HL-60 (cell line): ENCODE data around the gene TMEM88.

Source experiments
- DNase-seq, 2 experiments: peaks; one replicate each; pipeline ENCODE4 v3.0.0-alpha.2; 2010 to 2020; ENCODE audit warnings: low read depth in 1 of 2, low spot score in 1 of 2
- H3K27ac ChIP-seq: fragments of 250-450 bp; sonication (Bioruptor Pico); replicated peaks from 2 replicates; pipeline ENCODE4 v1.5.1; 2020; ENCODE audit warnings: mild to moderate bottlenecking, moderate library complexity
- H3K27me3 ChIP-seq: fragments of 250-450 bp; sonication (Bioruptor Pico); 2 replicates; pipeline ENCODE4 v1.5.1; 2021; ENCODE audit warnings: mild to moderate bottlenecking, moderate library complexity; ENCODE audit not compliant: insufficient read depth, poor library complexity, severe bottlenecking
- H3K4me3 ChIP-seq: replicated peaks from 2 replicates; pipeline ENCODE4 v1.5.1; 2011; ENCODE audit warnings: mild to moderate bottlenecking, control low read depth, low read length; ENCODE audit not compliant: insufficient read depth
- GABPA ChIP-seq: IDR thresholded peaks from 2 replicates; pipeline ENCODE4 v1.6.1; 2012; ENCODE audit warnings: low read depth
- POLR2AphosphoS5 ChIP-seq: IDR thresholded peaks from 2 replicates; pipeline ENCODE4 v1.6.1; 2012; ENCODE audit warnings: low read depth
- SPI1 ChIP-seq: IDR thresholded peaks from 2 replicates; pipeline ENCODE4 v1.6.1; 2012; ENCODE audit warnings: low read depth, mild to moderate bottlenecking, borderline replicate concordance
- TF ChIP-seq, protein P1 (sequence below): IDR thresholded peaks from one replicate; pipeline ENCODE4 v1.5.1; 2011; ENCODE audit warnings: low read length, control low read depth, inconsistent platforms; ENCODE audit not compliant: insufficient read depth
- TF ChIP-seq, protein P2 (sequence below): IDR thresholded peaks from 2 replicates; pipeline ENCODE4 v1.6.1; 2012; ENCODE audit warnings: low read depth; ENCODE audit not compliant: insufficient replicate concordance

TMEM88 gene

DNA sequence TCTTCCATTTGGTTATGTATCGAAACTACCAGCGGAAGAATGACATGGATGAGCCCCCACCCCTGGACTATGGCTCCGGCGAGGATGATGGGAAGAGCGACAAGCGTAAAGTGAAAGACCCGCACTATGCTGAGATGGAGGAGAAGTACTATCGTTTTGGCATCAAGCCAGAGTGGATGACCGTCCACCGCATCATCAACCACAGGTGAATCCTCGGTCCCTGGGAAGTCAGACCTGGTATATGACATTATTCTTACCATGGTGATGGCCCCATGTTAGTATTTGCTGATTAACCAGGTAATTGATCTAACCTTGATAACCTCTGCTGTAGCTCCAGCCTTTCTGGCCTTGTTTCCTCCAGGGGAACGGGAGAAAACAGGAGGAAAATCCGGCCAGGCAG is 42.2 kb downstream of the TMEM88 start:
- no peaks in the 10 kb centered on the region for H3K27me3 ChIP-seq
- no peak overlapping the region for H3K4me3 ChIP-seq
- no peak overlapping the region for H3K27ac ChIP-seq
- TF ChIP-seq SPI1: no peak
- TF ChIP-seq GABPA: no peak
- TF ChIP-seq, protein P1, sequence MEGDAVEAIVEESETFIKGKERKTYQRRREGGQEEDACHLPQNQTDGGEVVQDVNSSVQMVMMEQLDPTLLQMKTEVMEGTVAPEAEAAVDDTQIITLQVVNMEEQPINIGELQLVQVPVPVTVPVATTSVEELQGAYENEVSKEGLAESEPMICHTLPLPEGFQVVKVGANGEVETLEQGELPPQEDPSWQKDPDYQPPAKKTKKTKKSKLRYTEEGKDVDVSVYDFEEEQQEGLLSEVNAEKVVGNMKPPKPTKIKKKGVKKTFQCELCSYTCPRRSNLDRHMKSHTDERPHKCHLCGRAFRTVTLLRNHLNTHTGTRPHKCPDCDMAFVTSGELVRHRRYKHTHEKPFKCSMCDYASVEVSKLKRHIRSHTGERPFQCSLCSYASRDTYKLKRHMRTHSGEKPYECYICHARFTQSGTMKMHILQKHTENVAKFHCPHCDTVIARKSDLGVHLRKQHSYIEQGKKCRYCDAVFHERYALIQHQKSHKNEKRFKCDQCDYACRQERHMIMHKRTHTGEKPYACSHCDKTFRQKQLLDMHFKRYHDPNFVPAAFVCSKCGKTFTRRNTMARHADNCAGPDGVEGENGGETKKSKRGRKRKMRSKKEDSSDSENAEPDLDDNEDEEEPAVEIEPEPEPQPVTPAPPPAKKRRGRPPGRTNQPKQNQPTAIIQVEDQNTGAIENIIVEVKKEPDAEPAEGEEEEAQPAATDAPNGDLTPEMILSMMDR: no peak
- no peak for TF ChIP-seq POLR2AphosphoS5
- TF ChIP-seq, protein P2, sequence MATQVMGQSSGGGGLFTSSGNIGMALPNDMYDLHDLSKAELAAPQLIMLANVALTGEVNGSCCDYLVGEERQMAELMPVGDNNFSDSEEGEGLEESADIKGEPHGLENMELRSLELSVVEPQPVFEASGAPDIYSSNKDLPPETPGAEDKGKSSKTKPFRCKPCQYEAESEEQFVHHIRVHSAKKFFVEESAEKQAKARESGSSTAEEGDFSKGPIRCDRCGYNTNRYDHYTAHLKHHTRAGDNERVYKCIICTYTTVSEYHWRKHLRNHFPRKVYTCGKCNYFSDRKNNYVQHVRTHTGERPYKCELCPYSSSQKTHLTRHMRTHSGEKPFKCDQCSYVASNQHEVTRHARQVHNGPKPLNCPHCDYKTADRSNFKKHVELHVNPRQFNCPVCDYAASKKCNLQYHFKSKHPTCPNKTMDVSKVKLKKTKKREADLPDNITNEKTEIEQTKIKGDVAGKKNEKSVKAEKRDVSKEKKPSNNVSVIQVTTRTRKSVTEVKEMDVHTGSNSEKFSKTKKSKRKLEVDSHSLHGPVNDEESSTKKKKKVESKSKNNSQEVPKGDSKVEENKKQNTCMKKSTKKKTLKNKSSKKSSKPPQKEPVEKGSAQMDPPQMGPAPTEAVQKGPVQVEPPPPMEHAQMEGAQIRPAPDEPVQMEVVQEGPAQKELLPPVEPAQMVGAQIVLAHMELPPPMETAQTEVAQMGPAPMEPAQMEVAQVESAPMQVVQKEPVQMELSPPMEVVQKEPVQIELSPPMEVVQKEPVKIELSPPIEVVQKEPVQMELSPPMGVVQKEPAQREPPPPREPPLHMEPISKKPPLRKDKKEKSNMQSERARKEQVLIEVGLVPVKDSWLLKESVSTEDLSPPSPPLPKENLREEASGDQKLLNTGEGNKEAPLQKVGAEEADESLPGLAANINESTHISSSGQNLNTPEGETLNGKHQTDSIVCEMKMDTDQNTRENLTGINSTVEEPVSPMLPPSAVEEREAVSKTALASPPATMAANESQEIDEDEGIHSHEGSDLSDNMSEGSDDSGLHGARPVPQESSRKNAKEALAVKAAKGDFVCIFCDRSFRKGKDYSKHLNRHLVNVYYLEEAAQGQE: no peak
- DNase-seq: no peak

DNA sequence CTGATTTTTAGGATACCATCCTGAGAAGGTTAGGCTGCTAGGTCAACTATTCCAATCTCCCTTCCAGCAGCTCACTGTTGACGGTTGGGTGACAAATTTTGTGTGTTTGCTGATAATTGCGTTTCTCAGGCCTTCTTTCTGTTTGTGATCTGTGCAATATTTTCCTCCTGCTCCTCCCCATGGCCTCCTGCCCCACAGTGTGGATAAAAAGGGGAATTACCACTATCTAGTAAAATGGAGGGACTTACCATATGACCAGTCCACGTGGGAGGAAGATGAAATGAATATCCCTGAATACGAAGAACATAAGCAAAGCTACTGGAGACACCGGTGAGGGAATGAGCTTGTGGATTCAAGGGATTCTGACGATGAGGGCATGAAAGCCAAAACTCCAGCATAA is 42.9 kb downstream of the TMEM88 start:
- H3K27me3 ChIP-seq: no peaks in the 10 kb centered on the region
- no peak overlapping the region for H3K4me3 ChIP-seq
- no peak overlapping the region for H3K27ac ChIP-seq
- TF ChIP-seq, protein P2: no peak
- TF ChIP-seq POLR2AphosphoS5: no peak
- TF ChIP-seq GABPA: no peak
- TF ChIP-seq SPI1: no peak
- TF ChIP-seq, protein P1: no peak
- DNase-seq: no peak

DNA sequence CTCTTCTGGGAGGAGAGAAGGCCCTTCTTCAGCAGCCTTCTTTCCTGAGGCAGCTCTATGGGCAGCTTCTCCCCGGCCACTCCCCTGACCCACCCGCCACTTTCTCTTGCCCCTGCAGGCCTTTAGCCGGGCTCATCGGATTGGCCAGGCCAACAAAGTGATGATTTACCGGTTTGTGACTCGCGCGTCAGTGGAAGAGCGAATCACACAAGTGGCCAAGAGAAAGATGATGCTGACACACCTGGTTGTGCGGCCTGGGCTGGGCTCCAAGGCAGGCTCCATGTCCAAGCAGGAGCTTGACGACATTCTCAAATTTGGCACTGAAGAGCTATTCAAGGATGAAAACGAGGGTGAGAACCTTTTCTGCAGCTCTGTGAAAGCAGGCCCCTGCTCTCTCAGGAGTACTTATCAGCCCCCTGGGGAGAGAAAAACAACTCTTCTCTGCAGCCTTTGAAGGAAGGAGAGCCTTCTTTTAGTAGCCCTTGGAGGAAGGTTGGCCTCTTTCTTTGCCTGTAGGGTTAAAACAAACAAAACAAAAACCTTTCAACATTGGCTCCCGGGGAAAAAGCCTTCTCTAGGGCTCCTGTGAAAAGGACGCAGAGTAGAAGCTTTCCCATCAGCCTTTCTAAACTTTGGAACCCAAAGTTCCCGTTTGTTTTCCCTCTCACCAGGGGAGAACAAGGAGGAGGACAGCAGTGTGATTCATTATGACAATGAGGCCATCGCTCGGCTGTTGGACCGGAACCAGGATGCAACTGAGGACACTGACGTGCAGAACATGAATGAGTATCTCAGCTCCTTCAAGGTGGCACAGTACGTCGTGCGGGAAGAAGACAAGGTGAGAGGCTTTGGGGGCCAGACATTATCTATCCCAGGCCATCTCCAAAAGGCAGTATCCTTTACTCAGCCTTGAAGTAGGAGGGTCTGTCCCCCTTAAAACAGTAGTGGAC is 48.6 kb downstream of the TMEM88 start:
- Histone ChIP-seq H3K4me3 (no peak overlapping the region), H3K27me3 (no peaks in the 10 kb centered on the region), H3K27ac (no peak overlapping the region)
- TF ChIP-seq GABPA (no peak), POLR2AphosphoS5 (no peak), SPI1 (no peak)
- TF ChIP-seq, protein P2: no peak
- TF ChIP-seq, protein P1: no peak
- DNase-seq: no peak
